Measurements from ENCODE around the gene YIPF6.
"Not testable (repeated sequence)": the region's sequence is repeated elsewhere in the genome, so short reads cannot be mapped to it uniquely, and the experiment has no call there.

The YIPF6 gene, protein sequence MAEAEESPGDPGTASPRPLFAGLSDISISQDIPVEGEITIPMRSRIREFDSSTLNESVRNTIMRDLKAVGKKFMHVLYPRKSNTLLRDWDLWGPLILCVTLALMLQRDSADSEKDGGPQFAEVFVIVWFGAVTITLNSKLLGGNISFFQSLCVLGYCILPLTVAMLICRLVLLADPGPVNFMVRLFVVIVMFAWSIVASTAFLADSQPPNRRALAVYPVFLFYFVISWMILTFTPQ

GRCh38 chrX:68498508-68499379 is at the start of gene YIPF6:
Gene YIPF6 (plus strand): TSS chrX:68499051. CDS start chrX:68499067, 16 bp downstream.
- DNase-seq (ENCODE audit: low read depth) = no peak

GRCh38 chrX:68451720-68452119 is 47.1 kb upstream of the YIPF6 start:
- DNase-seq (ENCODE audit: low read depth) = no peak

- DNase-seq (ENCODE audit: low read depth) = no peak
Measured at GRCh38 chrX:68454476-68455150, 44.2 kb upstream of the YIPF6 start.

GRCh38 chrX:68455151-68455510 is 43.7 kb upstream of the YIPF6 start:
- DNase-seq (ENCODE audit: low read depth) = no peak

- DNase-seq (ENCODE audit: low read depth) = no peak
Measured at GRCh38 chrX:68461093-68461492, 37.8 kb upstream of the YIPF6 start.

GRCh38 chrX:68461576-68461975 is 37.3 kb upstream of the YIPF6 start:
- no peak for DNase-seq (ENCODE audit: low read depth)

- no peak for DNase-seq (ENCODE audit: low read depth)
Measured at GRCh38 chrX:68462197-68462596, 36.7 kb upstream of the YIPF6 start.

DNA sequence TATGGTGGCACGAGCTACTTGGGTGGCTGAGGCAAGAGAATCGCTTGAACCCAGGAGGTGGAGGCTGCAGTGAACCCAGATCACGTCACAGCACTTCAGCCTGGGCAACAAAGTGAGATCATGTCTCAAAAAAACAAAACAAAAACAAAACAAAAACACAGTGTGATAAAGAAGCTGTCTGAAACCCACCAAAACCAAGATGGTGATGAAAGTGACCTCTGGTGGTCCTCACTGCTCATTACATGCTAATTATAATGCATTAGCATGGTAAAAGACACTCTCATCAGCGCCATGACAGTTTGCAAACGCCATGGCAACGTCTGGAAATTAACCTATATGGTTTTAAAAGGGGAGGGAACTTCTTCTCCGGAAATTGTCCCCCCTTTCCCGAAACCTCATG is 36.2 kb upstream of the YIPF6 start:
- DNase-seq (ENCODE audit: low read depth) = no peak

- DNase-seq (ENCODE audit: low read depth) = no peak
Measured at GRCh38 chrX:68463880-68464279, 35.0 kb upstream of the YIPF6 start.

DNA sequence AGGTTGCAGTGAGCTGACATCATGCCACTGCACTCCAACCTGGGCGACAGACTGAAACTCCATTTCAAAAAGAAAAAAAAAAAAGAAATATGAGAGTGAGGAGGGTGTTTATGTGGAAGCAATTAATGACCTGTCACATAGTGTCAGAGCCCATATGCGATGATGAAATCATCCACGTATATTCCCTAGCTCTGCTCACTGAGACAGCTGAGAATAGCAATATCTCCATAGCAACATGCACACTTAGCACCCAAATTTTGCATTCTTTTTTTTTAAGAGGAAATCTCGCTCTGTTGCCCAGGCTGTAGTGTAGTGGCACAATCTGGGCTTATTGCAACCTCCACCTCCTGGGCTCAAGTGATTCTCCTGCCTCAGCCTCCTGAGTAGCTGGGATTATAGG is 34.1 kb upstream of the YIPF6 start:
- DNase-seq (ENCODE audit: low read depth) = no peak

- DNase-seq (ENCODE audit: low read depth) = no peak
Measured at GRCh38 chrX:68480969-68481368, 17.9 kb upstream of the YIPF6 start.

DNA sequence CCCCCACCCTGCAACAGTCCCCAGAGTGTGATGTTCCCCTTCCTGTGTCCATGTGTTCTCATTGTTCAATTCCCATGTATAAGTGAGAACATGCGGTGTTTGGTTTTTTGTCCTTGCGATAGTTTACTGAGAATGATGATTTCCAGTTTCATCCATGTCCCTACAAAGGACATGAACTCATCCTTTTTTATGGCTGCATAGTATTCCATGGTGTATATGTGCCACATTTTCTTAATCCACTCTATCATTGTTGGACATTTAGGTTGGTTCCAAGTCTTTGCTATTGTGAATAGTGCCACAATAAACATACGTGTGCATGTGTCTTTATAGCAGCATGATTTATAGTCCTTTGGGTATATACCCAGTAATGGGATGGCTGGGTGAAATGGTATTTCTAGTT is 12.7 kb upstream of the YIPF6 start:
- DNase-seq (ENCODE audit: low read depth) = not testable (repeated sequence)

DNA sequence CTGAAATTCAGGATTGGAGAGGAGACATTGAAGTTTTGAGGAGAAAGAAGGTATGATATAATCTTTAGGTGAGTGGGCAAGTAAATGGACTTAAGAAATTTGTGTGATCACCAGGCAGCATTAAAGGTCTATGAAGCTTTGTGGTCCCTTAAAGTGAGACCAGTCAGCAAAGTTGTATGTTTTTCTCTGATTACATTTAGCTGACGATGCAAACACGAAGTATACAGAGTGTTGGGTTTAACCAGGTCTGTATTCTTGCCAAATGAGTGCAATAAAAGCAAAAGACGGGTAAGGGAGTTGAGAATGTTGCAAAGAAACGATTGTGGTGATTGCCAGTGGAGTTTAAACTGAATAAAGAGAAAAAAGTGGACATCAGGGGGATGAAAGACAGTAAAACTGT is 11.6 kb upstream of the YIPF6 start:
- DNase-seq (ENCODE audit: low read depth) = no peak

DNA sequence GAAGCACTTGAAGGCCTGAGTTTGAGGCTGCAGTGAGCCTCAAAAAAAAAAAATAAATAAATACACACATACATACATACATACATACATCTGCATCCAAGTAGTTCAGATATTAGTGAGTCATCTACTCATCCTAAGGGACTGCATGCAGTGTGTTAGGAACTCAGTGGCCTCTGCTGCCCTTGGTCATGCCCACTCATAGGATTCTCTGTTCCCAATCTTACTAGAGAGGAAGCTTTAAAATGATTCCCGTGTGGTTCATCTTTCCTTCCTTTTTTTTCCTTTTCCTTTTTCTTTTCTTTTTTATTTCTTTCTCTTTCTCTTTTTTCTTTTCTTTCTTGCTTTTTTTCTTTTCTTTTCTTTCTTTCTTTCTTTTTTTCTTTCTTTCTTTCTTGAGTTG is 10.9 kb upstream of the YIPF6 start:
- DNase-seq (ENCODE audit: low read depth) = no peak

- DNase-seq (ENCODE audit: low read depth) = no peak
Measured at GRCh38 chrX:68488657-68489056, 10.2 kb upstream of the YIPF6 start.

DNA sequence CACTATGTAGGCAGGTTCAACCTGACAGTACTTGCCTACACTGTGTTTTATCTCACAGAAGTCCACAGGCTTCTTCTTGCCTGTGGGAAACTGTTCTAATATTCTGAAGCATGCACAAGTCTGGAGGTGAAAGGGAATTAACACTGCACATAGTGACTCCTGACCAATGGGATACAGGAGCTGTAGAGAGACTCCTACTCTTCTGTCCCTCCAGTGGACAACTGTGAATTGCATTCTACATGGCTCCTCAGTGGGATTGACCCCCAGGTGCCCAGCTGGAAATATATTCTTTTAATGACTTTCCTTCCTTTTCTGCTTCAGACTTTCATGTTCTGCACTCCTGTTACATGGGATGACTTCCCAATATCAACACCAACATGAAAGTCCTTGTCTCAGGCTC is 8.2 kb upstream of the YIPF6 start:
- DNase-seq (ENCODE audit: low read depth) = no peak

DNA sequence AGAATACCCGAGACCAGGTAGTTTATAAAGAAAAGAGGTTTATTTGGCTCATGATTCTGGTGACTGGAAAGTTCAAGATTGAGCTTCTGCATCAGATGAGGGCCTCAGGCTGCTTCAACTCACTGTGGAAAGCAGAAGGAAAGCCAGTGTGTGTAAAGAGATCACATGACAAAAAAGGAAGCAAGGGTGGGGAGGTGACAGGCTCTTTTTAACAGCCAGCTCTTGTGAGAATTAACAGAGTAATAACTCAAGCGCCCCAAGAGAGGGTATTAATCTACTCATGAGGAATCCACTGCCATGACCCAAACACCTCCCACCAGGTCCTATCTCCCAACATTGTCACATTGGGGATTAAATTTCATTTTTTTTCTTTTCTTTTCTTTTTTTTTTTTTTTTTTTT is 6.3 kb upstream of the YIPF6 start:
- no peak for DNase-seq (ENCODE audit: low read depth)

DNA sequence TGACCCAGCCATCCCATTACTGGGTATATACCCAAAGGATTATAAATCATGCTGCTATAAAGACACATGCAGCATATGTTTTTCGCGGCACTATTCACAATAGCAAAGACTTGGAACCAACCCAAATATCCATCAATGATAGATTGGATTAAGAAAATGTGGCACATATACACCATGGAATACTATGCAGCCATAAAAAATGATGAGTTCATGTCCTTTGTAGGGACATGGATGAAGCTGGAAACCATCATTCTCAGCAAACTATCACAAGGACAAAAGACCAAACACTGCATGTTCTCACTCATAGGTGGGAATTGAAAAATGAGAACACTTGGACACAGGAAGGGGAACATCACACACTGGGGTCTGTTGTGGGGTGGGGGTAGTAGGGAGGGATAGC is 5.1 kb upstream of the YIPF6 start:
- DNase-seq (ENCODE audit: low read depth) = not testable (repeated sequence)

GRCh38 chrX:68498044-68498507 is 775 bp upstream of the YIPF6 start:
- DNase-seq (ENCODE audit: low read depth) = no peak

GRCh38 chrX:68499543-68500504 is 973 bp downstream of the YIPF6 start:
- DNase-seq (ENCODE audit: low read depth) = no peak

GRCh38 chrX:68503836-68504636 is 5.2 kb downstream of the YIPF6 start:
- no peak for DNase-seq (ENCODE audit: low read depth)
